GM10847 (cell line): Measurements from ENCODE around the gene C5AR2.

ENCODE experiments used
- POLR2A ChIP-seq: IDR thresholded peaks from 2 replicates; pipeline ENCODE4 v1.6.1; 2011; ENCODE audit not compliant: insufficient read length; ENCODE audit errors: extremely low read depth

The C5AR2 gene

DNA sequence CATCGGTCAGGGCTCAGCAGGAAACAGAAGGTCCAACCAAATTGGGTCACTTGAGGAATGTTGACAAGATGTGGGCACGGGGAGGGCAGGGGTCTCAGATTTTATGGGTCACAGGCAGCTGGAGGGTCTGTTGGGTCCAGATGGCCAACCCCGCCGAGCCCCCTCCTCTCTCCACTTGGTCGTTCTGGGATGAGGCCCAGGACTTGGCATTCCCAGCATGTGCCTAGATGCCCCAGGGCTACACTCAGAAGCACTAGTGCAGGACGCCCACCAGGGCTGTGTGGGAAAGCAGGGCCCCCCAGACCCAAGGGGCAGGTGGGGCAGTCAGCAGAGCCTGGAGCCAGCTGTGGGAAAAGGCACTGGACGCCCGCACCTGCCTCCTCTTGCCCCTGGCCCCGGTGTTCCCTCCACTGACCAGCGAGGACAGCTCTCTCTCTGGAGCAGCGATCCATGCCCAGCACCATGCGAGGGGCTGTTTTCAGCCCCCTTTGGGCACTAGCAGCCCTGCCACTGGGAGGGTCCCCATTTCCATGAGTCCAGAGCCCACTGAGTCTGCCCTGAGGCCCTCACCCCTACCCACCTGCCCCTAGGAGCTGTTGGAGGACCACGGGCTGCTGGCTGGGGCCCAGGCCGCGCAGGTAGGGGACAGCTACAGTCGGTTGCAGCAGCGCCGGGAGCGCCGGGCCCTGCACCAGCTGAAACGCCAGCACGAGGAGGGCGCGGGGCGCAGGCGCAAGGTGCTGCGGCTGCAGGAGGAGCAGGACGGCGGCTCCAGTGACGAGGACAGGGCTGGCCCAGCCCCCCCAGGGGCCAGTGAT, 43.1 kb downstream of the C5AR2 start:
- no peak for TF ChIP-seq POLR2A

DNA sequence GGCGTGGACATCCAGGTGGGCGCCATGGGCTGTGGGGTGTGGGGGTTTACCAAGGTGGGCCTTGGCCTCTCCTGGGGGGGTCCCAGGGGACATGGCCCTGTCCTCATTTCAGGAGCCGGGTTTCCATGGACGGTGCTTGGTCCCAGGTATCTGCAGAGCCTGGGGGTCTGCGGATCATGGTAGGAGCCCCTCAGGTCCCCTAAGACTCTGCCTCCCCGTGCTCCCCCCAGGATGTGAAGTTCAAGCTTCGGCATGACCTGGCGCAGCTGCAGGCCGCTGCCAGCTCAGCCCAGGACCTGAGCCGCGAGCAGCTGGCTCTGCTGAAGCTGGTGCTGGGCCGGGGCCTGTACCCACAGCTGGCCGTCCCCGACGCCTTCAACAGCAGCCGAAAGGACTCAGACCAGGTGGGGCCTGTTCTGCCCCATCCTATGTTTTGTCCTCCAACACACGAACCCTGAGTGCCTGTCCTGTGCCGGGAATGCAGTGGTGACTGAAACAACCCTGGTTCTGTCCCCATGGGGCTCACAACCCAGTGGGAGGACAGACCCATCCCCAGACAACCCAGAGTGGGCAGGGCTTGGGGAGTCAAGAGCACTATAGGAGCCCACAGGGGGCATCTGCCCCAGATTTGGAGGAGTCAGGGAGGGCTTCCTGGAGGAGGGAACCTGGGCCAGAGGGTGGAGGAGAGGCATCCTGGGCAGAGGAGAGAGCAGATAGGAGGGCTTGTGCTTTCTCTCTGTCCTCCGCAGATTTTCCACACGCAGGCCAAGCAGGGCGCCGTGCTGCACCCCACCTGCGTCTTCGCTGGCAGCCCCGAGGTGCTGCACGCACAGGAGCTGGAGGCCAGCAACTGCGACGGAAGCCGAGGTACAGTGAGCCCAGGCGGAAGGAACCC, 44.0 kb downstream of the C5AR2 start:
- no peak for TF ChIP-seq POLR2A

- TF ChIP-seq POLR2A: no peak
Measured at GRCh38 chr19:47376589-47377144, 44.7 kb downstream of the C5AR2 start.

DNA sequence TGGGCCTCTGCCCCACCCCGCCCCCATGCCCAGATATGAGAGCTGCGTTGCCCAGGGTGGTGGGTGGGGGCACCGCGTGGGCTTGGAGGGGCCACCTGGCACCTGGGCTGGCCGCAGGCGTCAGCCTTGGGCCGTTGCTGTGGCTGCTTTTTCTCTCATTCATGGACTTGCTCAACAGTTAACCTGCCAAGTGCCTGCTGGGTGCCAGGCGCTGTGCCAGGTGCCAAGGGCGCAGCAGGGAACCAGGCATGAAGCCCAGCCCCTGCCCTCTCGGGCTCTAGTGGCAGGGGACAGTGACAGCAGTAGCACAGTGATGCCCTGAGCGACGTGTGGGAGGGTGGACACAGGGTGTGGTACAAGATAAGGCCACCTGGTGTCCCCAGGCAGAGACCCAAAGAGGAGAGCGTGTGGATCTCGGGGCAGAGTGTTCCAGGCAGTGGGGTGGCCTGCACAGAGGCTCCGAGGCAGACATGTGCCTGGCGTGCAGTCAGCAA, 45.3 kb downstream of the C5AR2 start:
- TF ChIP-seq POLR2A: no peak

DNA sequence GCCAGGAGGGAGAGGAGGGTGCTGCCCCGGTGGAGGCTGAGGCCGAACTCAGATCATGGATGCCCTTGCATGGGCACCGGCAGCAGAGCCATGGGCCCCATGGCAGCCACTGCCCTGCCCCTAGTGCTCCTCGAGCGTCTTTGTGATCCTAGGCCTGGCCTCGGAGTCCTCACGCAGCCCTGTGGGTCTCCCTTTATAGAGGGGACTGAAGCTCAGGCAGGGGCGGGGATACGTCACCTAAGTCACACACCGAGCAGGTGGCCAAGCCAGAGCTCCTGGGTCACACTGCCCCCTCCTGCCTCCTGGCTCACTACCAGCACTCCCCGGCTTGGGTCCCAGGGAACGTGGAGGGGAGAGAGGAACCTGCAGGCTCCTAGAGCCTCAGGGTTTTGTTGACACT, 45.8 kb downstream of the C5AR2 start:
- TF ChIP-seq POLR2A: no peak

- no peak for TF ChIP-seq POLR2A
Measured at GRCh38 chr19:47378246-47378645, 46.3 kb downstream of the C5AR2 start.

DNA sequence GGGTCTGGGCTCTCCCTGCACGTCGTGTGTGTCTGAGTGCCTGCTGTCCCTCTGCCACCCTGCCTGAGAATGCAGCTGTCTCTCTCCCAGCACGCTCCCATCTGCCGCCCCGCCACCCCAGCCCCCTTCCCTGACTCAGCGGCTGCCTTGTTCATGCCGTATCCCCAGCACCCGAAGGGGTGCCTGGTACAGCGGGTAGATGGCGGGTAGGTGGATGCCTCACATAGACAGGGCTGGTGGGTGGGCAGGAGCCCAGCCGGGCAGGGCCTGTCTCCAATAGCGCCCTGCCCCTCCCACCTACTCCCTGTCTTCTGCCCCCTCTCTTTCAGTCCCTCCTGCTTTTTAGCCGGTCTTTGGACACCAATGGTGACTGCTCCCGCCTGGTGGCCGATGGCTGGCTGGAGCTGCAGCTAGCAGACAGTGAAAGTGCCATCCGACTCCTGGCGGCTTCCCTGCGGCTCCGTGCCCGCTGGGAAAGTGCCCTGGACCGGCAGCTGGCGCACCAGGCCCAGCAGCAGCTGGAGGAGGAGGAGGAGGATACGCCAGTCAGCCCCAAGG, 47.5 kb downstream of the C5AR2 start:
- no peak for TF ChIP-seq POLR2A

DNA sequence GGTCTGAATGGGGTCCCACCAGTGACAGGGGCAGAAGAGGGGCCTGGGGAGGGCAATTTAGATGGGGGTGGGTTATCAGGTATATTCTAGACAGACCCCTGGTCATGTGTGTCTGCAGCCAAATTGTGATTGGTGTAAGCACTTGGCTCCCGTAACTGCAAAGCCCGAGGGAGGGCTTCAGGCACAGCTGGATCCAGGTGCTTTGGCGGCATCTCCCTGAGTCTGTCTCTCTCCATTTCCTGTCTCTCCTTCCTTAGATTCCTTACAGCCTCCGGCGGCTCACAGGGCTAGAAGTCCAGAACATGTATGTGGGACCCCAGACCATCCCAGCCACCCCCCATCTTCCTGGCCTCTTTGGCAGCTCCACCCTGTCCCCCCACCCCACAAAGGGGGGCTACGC, 48.6 kb downstream of the C5AR2 start:
- no peak for TF ChIP-seq POLR2A

DNA sequence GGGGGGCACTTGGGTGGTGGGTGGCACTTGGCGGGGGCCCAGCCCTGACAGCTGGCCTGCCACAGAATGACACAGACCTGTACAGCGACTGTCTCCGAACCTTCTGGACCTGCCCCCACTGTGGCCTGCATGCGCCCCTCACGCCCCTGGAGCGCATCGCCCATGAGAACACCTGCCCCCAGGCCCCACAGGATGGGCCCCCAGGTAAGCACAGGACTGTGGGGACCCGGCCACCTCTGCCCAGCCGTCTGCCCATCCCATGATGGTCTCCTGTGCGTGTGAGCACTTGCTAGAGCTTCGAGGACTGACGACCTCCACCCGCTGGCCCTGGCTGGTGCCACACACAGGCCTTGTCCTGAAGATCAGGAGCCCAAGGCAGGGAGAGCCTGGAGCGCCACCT, 49.1 kb downstream of the C5AR2 start:
- TF ChIP-seq POLR2A: no peak

DNA sequence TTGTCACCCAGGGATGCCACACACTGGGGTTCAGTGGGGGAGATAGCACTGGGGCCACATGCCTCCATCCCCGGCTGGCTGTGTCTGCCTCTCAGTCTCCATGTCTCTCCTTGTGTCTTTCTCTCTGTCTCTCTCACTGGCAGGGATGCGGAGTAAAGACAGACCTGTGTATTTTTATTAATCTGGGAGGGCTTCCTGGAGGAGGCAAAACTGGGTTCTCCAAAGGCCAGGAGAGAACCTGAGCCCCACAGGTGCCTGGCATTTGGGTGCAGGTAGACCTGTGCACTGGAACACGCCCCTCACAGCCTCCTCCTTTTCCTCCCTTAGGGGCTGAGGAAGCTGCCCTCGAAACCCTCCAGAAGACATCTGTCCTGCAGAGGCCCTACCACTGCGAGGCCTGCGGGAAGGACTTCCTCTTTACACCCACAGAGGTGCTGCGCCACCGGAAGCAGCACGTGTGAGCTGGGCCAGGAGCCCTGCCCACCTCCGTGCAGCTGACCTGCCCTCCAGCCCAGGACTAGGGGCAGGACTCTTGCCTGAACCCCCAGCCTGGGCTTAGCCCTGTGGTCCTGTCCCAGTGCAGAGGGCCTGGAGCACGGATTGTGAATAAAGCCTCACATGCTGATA, 49.8 kb downstream of the C5AR2 start:
- TF ChIP-seq POLR2A: no peak

- TF ChIP-seq POLR2A: no peak
Measured at GRCh38 chr19:47389150-47389556, 57.2 kb downstream of the C5AR2 start.

GRCh38 chr19:47390533-47391488, 58.8 kb downstream of the C5AR2 start:
- no peak for TF ChIP-seq POLR2A

- no peak for TF ChIP-seq POLR2A
Measured at GRCh38 chr19:47391510-47392223, 59.7 kb downstream of the C5AR2 start.
